Smooth muscle cell (in vitro differentiated cells): ENCODE data around the gene GPC1. TPM values are rescaled to one million over a fixed set of nuclear protein-coding genes. Genes with fewer than 3 reads are reported as not detected.

ENCODE experiments used
- DNase-seq: peaks from one replicate; lab custom pipeline; 2025; ENCODE audit not compliant: unreplicated experiment; lab: John Stamatoyannopoulos, UW
- H2AFZ ChIP-seq: fragments of 200-600 bp; sonication (generic); 2 replicates; pipeline ENCODE4 v1.6.0; 2016; ENCODE audit warnings: antibody characterized with exemption, low read depth, mild to moderate bottlenecking
- H3F3A ChIP-seq: fragments of 200-600 bp; sonication (generic); 2 replicates; pipeline ENCODE4 v1.6.0; 2017; ENCODE audit warnings: antibody characterized with exemption, low read depth
- H3K27ac ChIP-seq: fragments of 200-600 bp; sonication (generic); 2 replicates; pipeline ENCODE4 v1.5.1; 2016; ENCODE audit warnings: low read depth, mild to moderate bottlenecking
- H3K27me3 ChIP-seq: fragments of 200-600 bp; sonication (generic); 2 replicates; pipeline ENCODE4 v1.6.1; 2016; ENCODE audit warnings: low read depth, mild to moderate bottlenecking
- H3K36me3 ChIP-seq: fragments of 200-600 bp; sonication (generic); 2 replicates; pipeline ENCODE4 v1.5.1; 2016; ENCODE audit warnings: low read depth
- H3K4me1 ChIP-seq: fragments of 200-600 bp; sonication (generic); 2 replicates; pipeline ENCODE4 v1.5.1; 2016; ENCODE audit warnings: low read depth
- H3K4me2 ChIP-seq: fragments of 200-600 bp; sonication (generic); 2 replicates; pipeline ENCODE4 v1.6.0; 2016; ENCODE audit warnings: mild to moderate bottlenecking
- H3K4me3 ChIP-seq: fragments of 200-600 bp; sonication (generic); 2 replicates; pipeline ENCODE4 v1.5.1; 2016; ENCODE audit warnings: mild to moderate bottlenecking
- H3K79me2 ChIP-seq: fragments of 200-600 bp; sonication (generic); 2 replicates; pipeline ENCODE4 v1.6.0; 2016; ENCODE audit warnings: low read depth, mild to moderate bottlenecking
- H3K9ac ChIP-seq: fragments of 200-600 bp; sonication (generic); 2 replicates; pipeline ENCODE4 v1.6.0; 2016; ENCODE audit warnings: low read depth
- H3K9me3 ChIP-seq: fragments of 200-600 bp; sonication (generic); replicated peaks from 2 replicates; pipeline ENCODE4 v1.5.1; 2016; ENCODE audit warnings: low read depth
- H4K20me1 ChIP-seq: fragments of 200-600 bp; sonication (generic); 2 replicates; pipeline ENCODE4 v1.6.0; 2016; ENCODE audit warnings: low read depth
- CTCF ChIP-seq: fragments of 200-600 bp; sonication (generic); IDR thresholded peaks from 2 replicates; pipeline ENCODE4 v1.5.1; 2017; ENCODE audit warnings: borderline replicate concordance, mild to moderate bottlenecking, antibody characterized with exemption; ENCODE audit not compliant: insufficient read depth, poor library complexity, severe bottlenecking
- WGBS: methylation state at CpG from one replicate; pipeline ENCODE4 v1.1.7; 2016; ENCODE audit warnings: low lambda C conversion rate; 5-methylcytosine and 5-hydroxymethylcytosine counted together
- polyA plus RNA-seq: library from polyadenylated mRNA; unstranded; fragments of >200 nt; fragmentation: Nextera tagmentation; extraction: Ambion mirVana; gene quantifications from 2 replicates; pipeline ENCODE4 v1.2.1, GENCODE V29; 2016
- total RNA-seq: library from RNA; depleted of rRNA; stranded (reverse); fragments of >200 nt; gene quantifications from 2 replicates; pipeline ENCODE4 v1.2.3, GENCODE V29; 2014

The GPC1 gene
- total and polyA plus RNA-seq, 2 experiments from 2014 or later: 88.9 to 221 TPM

GRCh38 chr2:240433973-240434727 lies 1.3 kb upstream of the GPC1 start:
- Histone ChIP-seq H3K36me3 (no peaks in the 10 kb centered on the region), H3K4me3 (peak overlapping the region; percentile 75), H3K79me2 (peaks cover 33% of the 10 kb centered on the region), H3K4me1 (peaks cover 16% of the 10 kb centered on the region), H2AFZ (no peak overlapping the region), H3K9ac (peak overlapping the region; percentile 69), H4K20me1 (peaks cover 31% of the 10 kb centered on the region), H3K9me3 (no peaks in the 10 kb centered on the region), H3F3A (no peaks in the 10 kb centered on the region), H3K27me3 (no peaks in the 10 kb centered on the region), H3K27ac (peak overlapping the region; percentile 79), H3K4me2 (peak overlapping the region; percentile 97)
- DNase-seq: peak; percentile 40
- TF ChIP-seq CTCF: no peak
- 60% methylated on average over 13 of the region's 16 CpGs for WGBS

GRCh38 chr2:240434728-240435456 lies 571 bp upstream of the GPC1 start:
- Histone ChIP-seq H3K4me3 (peak overlapping the region; percentile 75), H3K4me1 (peaks cover 16% of the 10 kb centered on the region), H3K9ac (peak overlapping the region; percentile 69), H3K27ac (peak overlapping the region; percentile 79), H3K79me2 (peaks cover 40% of the 10 kb centered on the region), H2AFZ (peak overlapping the region; percentile 72), H4K20me1 (peaks cover 39% of the 10 kb centered on the region), H3K36me3 (no peaks in the 10 kb centered on the region), H3F3A (no peaks in the 10 kb centered on the region), H3K27me3 (no peaks in the 10 kb centered on the region), H3K9me3 (no peaks in the 10 kb centered on the region), H3K4me2 (peak overlapping the region; percentile 97)
- TF ChIP-seq CTCF: no peak
- DNase-seq: peak; percentile 81
- WGBS: 3% methylated on average over 21 of the region's 71 CpGs

GRCh38 chr2:240435948-240436682 lies 652 bp downstream of the GPC1 start:
- no peak for TF ChIP-seq CTCF
- DNase-seq: no peak
- Histone ChIP-seq H2AFZ (no peak overlapping the region), H3K79me2 (peaks cover 50% of the 10 kb centered on the region), H3F3A (no peaks in the 10 kb centered on the region), H3K27me3 (no peaks in the 10 kb centered on the region), H3K27ac (peak overlapping the region; percentile 53), H3K9ac (peak overlapping the region; percentile 57), H3K4me3 (peak overlapping the region; percentile 75), H3K4me2 (peak overlapping the region; percentile 98), H4K20me1 (peaks cover 49% of the 10 kb centered on the region), H3K4me1 (peaks cover 16% of the 10 kb centered on the region), H3K9me3 (no peaks in the 10 kb centered on the region), H3K36me3 (no peaks in the 10 kb centered on the region)
- whole genome bisulfite sequencing: 2% methylated on average over 39 of the region's 88 CpGs
